H9 (cell line): ENCODE data around the gene SAMD15. TPM values are rescaled to one million over a fixed set of nuclear protein-coding genes. Genes with fewer than 3 reads are reported as not detected.
A peak's percentile ranks its signal among the peaks of the same experiment; 100 is the strongest.

Experiments
- DNase-seq: peaks from one replicate; pipeline ENCODE4 v3.0.0-alpha.2; 2017
- H2AFZ ChIP-seq: one replicate; pipeline ENCODE4 v1.6.1; 2013; ENCODE audit warnings: mild to moderate bottlenecking, low read length, control low read depth, moderate library complexity
- H2AK5ac ChIP-seq: 2 replicates; pipeline ENCODE4 v1.6.1; 2013; ENCODE audit warnings: low read length, control low read depth, mixed read lengths; ENCODE audit not compliant: insufficient read length
- H2BK120ac ChIP-seq: one replicate; pipeline ENCODE4 v1.6.1; 2013; ENCODE audit warnings: low read depth, mild to moderate bottlenecking, low read length, control low read depth, inconsistent platforms; ENCODE audit not compliant: poor library complexity, severe bottlenecking
- H2BK12ac ChIP-seq: 2 replicates; pipeline ENCODE4 v1.6.1; 2013; ENCODE audit warnings: low read length, control low read depth, mixed read lengths, low read depth; ENCODE audit not compliant: insufficient read length
- H2BK15ac ChIP-seq: 2 replicates; pipeline ENCODE4 v1.6.1; 2013; ENCODE audit warnings: low read depth, low read length, control low read depth
- H2BK20ac ChIP-seq: one replicate; pipeline ENCODE4 v1.6.1; 2013; ENCODE audit warnings: low read depth, mild to moderate bottlenecking, low read length, control low read depth, inconsistent platforms; ENCODE audit not compliant: poor library complexity, severe bottlenecking
- H2BK5ac ChIP-seq: 2 replicates; pipeline ENCODE4 v1.6.1; 2013; ENCODE audit warnings: low read length, control low read depth, mixed read lengths; ENCODE audit not compliant: insufficient read length
- H3K14ac ChIP-seq: 2 replicates; pipeline ENCODE4 v1.6.1; 2013; ENCODE audit warnings: low read length, control low read depth; ENCODE audit not compliant: insufficient read depth
- H3K18ac ChIP-seq: 2 replicates; pipeline ENCODE4 v1.6.1; 2013; ENCODE audit warnings: low read depth, mild to moderate bottlenecking, mixed read lengths, low read length, control low read depth; ENCODE audit not compliant: insufficient read length
- H3K23ac ChIP-seq: 2 replicates; pipeline ENCODE4 v1.6.1; 2013; ENCODE audit warnings: low read length, control low read depth, mixed read lengths, low read depth; ENCODE audit not compliant: insufficient read length
- H3K23me2 ChIP-seq: 2 replicates; pipeline ENCODE4 v1.6.1; 2013; ENCODE audit warnings: low read depth, mild to moderate bottlenecking, mixed read lengths, low read length, control low read depth; ENCODE audit not compliant: insufficient read length, poor library complexity, severe bottlenecking
- H3K27ac ChIP-seq: 2 replicates; pipeline ENCODE4 v1.5.1; 2013; ENCODE audit warnings: low read length, control low read depth, mixed read lengths, low read depth; ENCODE audit not compliant: insufficient read length
- H3K27me3 ChIP-seq: 2 replicates; pipeline ENCODE4 v1.6.1; 2013; ENCODE audit warnings: low read length, control low read depth, inconsistent platforms; ENCODE audit not compliant: insufficient read depth
- H3K4ac ChIP-seq: 2 replicates; pipeline ENCODE4 v1.6.1; 2013; ENCODE audit warnings: low read depth, mild to moderate bottlenecking, control low read depth, inconsistent platforms, low read length, moderate library complexity
- H3K4me1 ChIP-seq: 2 replicates; pipeline ENCODE4 v1.6.1; 2013; ENCODE audit warnings: low read length, control low read depth, inconsistent platforms; ENCODE audit not compliant: insufficient read depth
- H3K4me2 ChIP-seq: 2 replicates; pipeline ENCODE4 v1.6.1; 2013; ENCODE audit warnings: low read length, control low read depth, mixed read lengths; ENCODE audit not compliant: insufficient read length, insufficient read depth
- H3K56ac ChIP-seq: 2 replicates; pipeline ENCODE4 v1.6.1; 2013; ENCODE audit warnings: low read depth, mild to moderate bottlenecking, mixed read lengths, low read length, control low read depth; ENCODE audit not compliant: insufficient read length
- H3K79me1 ChIP-seq: 2 replicates; pipeline ENCODE4 v1.6.1; 2013; ENCODE audit warnings: low read depth, mild to moderate bottlenecking, moderate library complexity, low read length, control low read depth, inconsistent platforms; ENCODE audit not compliant: insufficient read depth, poor library complexity, severe bottlenecking
- H3K79me2 ChIP-seq: 2 replicates; pipeline ENCODE4 v1.6.1; 2013; ENCODE audit warnings: low read length, control low read depth, inconsistent platforms; ENCODE audit not compliant: insufficient read depth
- H3K9ac ChIP-seq: 2 replicates; pipeline ENCODE4 v1.6.1; 2013; ENCODE audit warnings: low read length, control low read depth, mixed read lengths; ENCODE audit not compliant: insufficient read length; ENCODE audit errors: extremely low read depth
- H3K9me3 ChIP-seq: one replicate; pipeline ENCODE4 v1.6.1; 2013; ENCODE audit warnings: low read depth, low read length, inconsistent platforms; ENCODE audit not compliant: control insufficient read depth
- H3T11ph ChIP-seq: one replicate; pipeline ENCODE4 v1.6.1; 2013; ENCODE audit warnings: mild to moderate bottlenecking, low read length, control low read depth, inconsistent platforms
- H4K20me1 ChIP-seq: one replicate; pipeline ENCODE4 v1.6.1; 2013; ENCODE audit not compliant: control insufficient read depth, insufficient read length, insufficient read depth
- H4K5ac ChIP-seq: 2 replicates; pipeline ENCODE4 v1.6.1; 2013; ENCODE audit warnings: low read depth, mild to moderate bottlenecking, mixed read lengths, low read length, control low read depth; ENCODE audit not compliant: insufficient read length
- H4K8ac ChIP-seq: replicated peaks from 2 replicates; pipeline ENCODE4 v1.6.1; 2013; ENCODE audit warnings: low read length, control low read depth, mixed read lengths, low read depth; ENCODE audit not compliant: insufficient read length
- H4K91ac ChIP-seq: 2 replicates; pipeline ENCODE4 v1.6.1; 2013; ENCODE audit warnings: low read depth, mild to moderate bottlenecking, moderate library complexity, mixed read lengths, low read length, control low read depth; ENCODE audit not compliant: insufficient read length
- H3K27ac Mint-ChIP-seq, 3 experiments: 2 replicates in 2 of 3; 3 replicates in 1 of 3; pipeline ENCODE4 v1.8.0; 2020 to 2021; ENCODE audit warnings: mixed read lengths in 3 of 3, mild to moderate bottlenecking in 1 of 3, moderate library complexity in 1 of 3
- H3K27me3 Mint-ChIP-seq: 2 replicates; pipeline ENCODE4 v1.8.0; 2021; ENCODE audit warnings: low read depth, mild to moderate bottlenecking, moderate library complexity, mixed read lengths
- H3K36me3 Mint-ChIP-seq, 3 experiments: 2 replicates in 2 of 3; 3 replicates in 1 of 3; pipeline ENCODE4 v1.8.0; 2020 to 2021; ENCODE audit warnings: low read depth in 3 of 3, mixed read lengths in 3 of 3; ENCODE audit not compliant: insufficient read depth in 1 of 3
- H3K4me1 Mint-ChIP-seq, 2 experiments: 2 replicates each; pipeline ENCODE4 v1.8.0; 2020; ENCODE audit warnings: mixed read lengths in 2 of 2
- H3K4me3 Mint-ChIP-seq, 2 experiments: 2 replicates in 1 of 2; 3 replicates in 1 of 2; pipeline ENCODE4 v1.8.0; 2020 to 2021; ENCODE audit warnings: mild to moderate bottlenecking in 2 of 2, mixed read lengths in 2 of 2, moderate library complexity in 1 of 2
- H3K9me3 Mint-ChIP-seq, 2 experiments: 2 replicates in 1 of 2; 3 replicates in 1 of 2; pipeline ENCODE4 v1.8.0; 2020; ENCODE audit warnings: mild to moderate bottlenecking in 2 of 2, mixed read lengths in 2 of 2, moderate library complexity in 1 of 2
- CTCF ChIP-seq: fragments of 200-600 bp; sonication (generic); conservative IDR thresholded peaks from 3 replicates; pipeline ENCODE4 v1.8.0; 2021; ENCODE audit warnings: antibody characterized with exemption, mild to moderate bottlenecking
- WGBS: extraction: QIAGEN DNeasy Blood & Tissue Kit; methylation state at CpG from one replicate; pipeline ENCODE4 v1.1.7; 2013; ENCODE audit warnings: missing lambda C conversion rate, low lambda C conversion rate, mixed read lengths; ENCODE audit not compliant: insufficient read length; ENCODE audit errors: extremely low coverage; 5-methylcytosine and 5-hydroxymethylcytosine counted together
- total RNA-seq: library from RNA; stranded (reverse); gene quantifications from 2 replicates; pipeline ENCODE4 v1.2.1, GENCODE V29; 2021

SAMD15 gene
- total RNA-seq, 1 experiment from 2014 or later = 1.1 TPM

GRCh38 chr14:77338302-77338701 lies 38.9 kb upstream of the SAMD15 start:
- H4K5ac ChIP-seq = no peak overlapping the region
- H3K36me3 Mint-ChIP-seq = peaks cover 17 to 28% (median 20%) of the 10 kb centered on the region in 3 experiments
- H2BK120ac ChIP-seq = no peak overlapping the region
- H2BK5ac ChIP-seq = no peak overlapping the region
- no peak overlapping the region for H4K8ac ChIP-seq
- no peaks in the 10 kb centered on the region for H3K9me3 Mint-ChIP-seq
- H3K27ac ChIP-seq = no peak overlapping the region
- H3K14ac ChIP-seq = no peak overlapping the region
- H3K23ac ChIP-seq = no peak overlapping the region
- H3K4me1 ChIP-seq = peaks cover 12% of the 10 kb centered on the region; the same call in 1 of the 2 replicates
- H4K20me1 ChIP-seq = no peaks in the 10 kb centered on the region
- TF ChIP-seq CTCF = no peak
- H2AK5ac ChIP-seq = no peak overlapping the region
- H3K79me2 ChIP-seq = no peaks in the 10 kb centered on the region
- H2BK15ac ChIP-seq = no peak overlapping the region
- H3K4ac ChIP-seq = no peak overlapping the region
- peak overlapping the region; percentile 12 for H3K4me2 ChIP-seq
- H3K23me2 ChIP-seq = no peaks in the 10 kb centered on the region
- H2BK20ac ChIP-seq = no peak overlapping the region
- no peak overlapping the region for H3T11ph ChIP-seq
- H3K27me3 ChIP-seq = no peaks in the 10 kb centered on the region
- no peak for DNase-seq
- H3K79me1 ChIP-seq = no peaks in the 10 kb centered on the region
- no peak overlapping the region for H4K91ac ChIP-seq
- H3K9me3 ChIP-seq = no peaks in the 10 kb centered on the region
- peak overlapping the region; percentile 60 to 99 (median 62); a peak in 6 of 7 replicates for H3K27ac Mint-ChIP-seq
- H3K4me3 Mint-ChIP-seq = peak overlapping the region; percentile 19 to 25; a peak in 2 of 5 replicates
- no peak overlapping the region for H2BK12ac ChIP-seq
- H3K18ac ChIP-seq = peak overlapping the region; percentile 66
- peaks cover 65 to 75% of the 10 kb centered on the region in 2 experiments for H3K4me1 Mint-ChIP-seq
- H3K9ac ChIP-seq = no peak overlapping the region
- WGBS = no CpG with 5 or more reads among the region's 2 CpGs
- no peak overlapping the region for H3K56ac ChIP-seq
- no peaks in the 10 kb centered on the region for H3K27me3 Mint-ChIP-seq
- H2AFZ ChIP-seq = no peak overlapping the region
